Fibroblast of mammary gland (primary cell): ENCODE data around the gene TUBGCP3.
A peak's percentile ranks its signal among the peaks of the same experiment; 100 is the strongest.

Experiments
- DNase-seq: peaks from one replicate; pipeline ENCODE4 v3.0.0-alpha.2; 2010; ENCODE audit warnings: low read depth
- H3K4me3 ChIP-seq: 2 replicates; pipeline ENCODE4 v1.5.1; 2011; ENCODE audit warnings: low read depth, mild to moderate bottlenecking, low read length, moderate library complexity; ENCODE audit not compliant: control insufficient read depth
- TF ChIP-seq, protein P1 (sequence below): conservative IDR thresholded peaks from 2 replicates; pipeline ENCODE4 v1.5.1; 2011; ENCODE audit warnings: low read depth, low read length, inconsistent platforms; ENCODE audit not compliant: control insufficient read depth, insufficient read depth

TUBGCP3 gene

GRCh38 chr13:112624040-112624439 is 36.1 kb upstream of the TUBGCP3 start:
- TF ChIP-seq, protein P1, sequence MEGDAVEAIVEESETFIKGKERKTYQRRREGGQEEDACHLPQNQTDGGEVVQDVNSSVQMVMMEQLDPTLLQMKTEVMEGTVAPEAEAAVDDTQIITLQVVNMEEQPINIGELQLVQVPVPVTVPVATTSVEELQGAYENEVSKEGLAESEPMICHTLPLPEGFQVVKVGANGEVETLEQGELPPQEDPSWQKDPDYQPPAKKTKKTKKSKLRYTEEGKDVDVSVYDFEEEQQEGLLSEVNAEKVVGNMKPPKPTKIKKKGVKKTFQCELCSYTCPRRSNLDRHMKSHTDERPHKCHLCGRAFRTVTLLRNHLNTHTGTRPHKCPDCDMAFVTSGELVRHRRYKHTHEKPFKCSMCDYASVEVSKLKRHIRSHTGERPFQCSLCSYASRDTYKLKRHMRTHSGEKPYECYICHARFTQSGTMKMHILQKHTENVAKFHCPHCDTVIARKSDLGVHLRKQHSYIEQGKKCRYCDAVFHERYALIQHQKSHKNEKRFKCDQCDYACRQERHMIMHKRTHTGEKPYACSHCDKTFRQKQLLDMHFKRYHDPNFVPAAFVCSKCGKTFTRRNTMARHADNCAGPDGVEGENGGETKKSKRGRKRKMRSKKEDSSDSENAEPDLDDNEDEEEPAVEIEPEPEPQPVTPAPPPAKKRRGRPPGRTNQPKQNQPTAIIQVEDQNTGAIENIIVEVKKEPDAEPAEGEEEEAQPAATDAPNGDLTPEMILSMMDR, result no peak
- no peak for DNase-seq
- H3K4me3 ChIP-seq, result no peak overlapping the region

- no peak overlapping the region for H3K4me3 ChIP-seq
- TF ChIP-seq, protein P1, result no peak
- DNase-seq, result no peak
Measured at GRCh38 chr13:112623051-112623711, 35.2 kb upstream of the TUBGCP3 start.

GRCh38 chr13:112622375-112622774 is 34.4 kb upstream of the TUBGCP3 start:
- DNase-seq, result no peak
- TF ChIP-seq, protein P1, result no peak
- no peak overlapping the region for H3K4me3 ChIP-seq

GRCh38 chr13:112619730-112620631 is 32.0 kb upstream of the TUBGCP3 start:
- H3K4me3 ChIP-seq, result no peak overlapping the region
- DNase-seq, result peak; percentile 2
- TF ChIP-seq, protein P1, result no peak

- TF ChIP-seq, protein P1, result no peak
- H3K4me3 ChIP-seq, result no peak overlapping the region
- no peak for DNase-seq
Measured at GRCh38 chr13:112618501-112618900, 30.5 kb upstream of the TUBGCP3 start.

DNA sequence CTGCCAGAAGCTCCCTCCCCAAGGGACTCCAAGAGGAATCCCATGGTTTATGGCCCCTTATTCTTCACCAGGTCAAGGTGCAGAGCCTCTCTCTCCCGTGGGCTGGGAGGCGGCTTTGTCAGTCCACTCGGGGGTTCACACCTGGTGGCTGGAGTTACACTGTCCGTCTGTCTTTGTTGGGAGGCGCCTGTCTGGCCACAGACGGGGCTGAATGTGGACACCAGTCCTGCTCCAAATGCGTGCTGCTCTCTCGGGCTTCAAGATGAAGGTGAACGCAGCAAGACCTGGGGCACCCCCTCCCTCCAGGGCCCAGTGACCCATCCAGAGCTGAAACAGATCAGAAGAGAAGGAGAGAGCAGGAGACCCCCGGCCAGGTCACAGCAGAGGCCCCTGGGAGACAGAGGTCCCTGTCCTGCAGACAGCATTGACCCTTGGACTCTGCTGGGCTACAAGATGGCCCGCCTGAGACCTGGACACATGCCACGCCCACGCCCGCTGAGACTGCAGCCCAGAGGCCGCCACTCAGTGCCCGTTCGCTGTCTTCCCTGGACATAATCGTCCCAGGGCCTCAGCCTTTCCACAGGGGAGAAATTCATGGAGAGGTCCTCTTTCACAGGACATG is 29.9 kb upstream of the TUBGCP3 start:
- no peak overlapping the region for H3K4me3 ChIP-seq
- TF ChIP-seq, protein P1, result no peak
- DNase-seq, result no peak
